Activated naive CD4-positive, alpha-beta T cell treated with anti-CD3 and anti-CD28 coated beads, Interleukin-2, amount 50 U/mL, for 72 hours (primary cell): ENCODE data around the gene FIG4. TPM values are rescaled to one million over a fixed set of nuclear protein-coding genes. Genes with fewer than 3 reads are reported as not detected.
A peak's percentile ranks its signal among the peaks of the same experiment; 100 is the strongest.
"Not testable (repeated sequence)": the region's sequence is repeated elsewhere in the genome, so short reads cannot be mapped to it uniquely, and the experiment has no call there.

ENCODE experiments used
- ATAC-seq, 2 donors: fragments of 150-1000 bp; cut with Tn5 transposase; 2 replicates each; pipeline ENCODE4 v1.10.0; 2021; ENCODE audit warnings: mild to moderate bottlenecking in 2 of 2, moderate library complexity in 2 of 2
- DNase-seq, 2 donors: peaks; one replicate each; pipeline ENCODE4 v3.0.0; 2021 to 2022; ENCODE audit warnings: low spot score in 2 of 2
- H3K27ac Mint-ChIP-seq, 2 donors: one replicate each; pipeline ENCODE4 v1.8.0; 2022; ENCODE audit warnings: mild to moderate bottlenecking in 2 of 2, mixed read lengths in 2 of 2
- H3K36me3 Mint-ChIP-seq, 2 donors: one replicate each; pipeline ENCODE4 v1.8.0; 2022; ENCODE audit warnings: mixed read lengths in 2 of 2
- H3K9me3 Mint-ChIP-seq, 2 donors: one replicate each; pipeline ENCODE4 v1.8.0; 2022; ENCODE audit warnings: mixed read lengths in 2 of 2
- total RNA-seq, 2 donors: library from RNA; stranded (reverse); gene quantifications; one replicate each; pipeline ENCODE4 v1.2.3, GENCODE V29; 2022

Gene FIG4
- total RNA-seq, 2 donors from 2014 or later, result 19.8 to 20.2 TPM

DNA sequence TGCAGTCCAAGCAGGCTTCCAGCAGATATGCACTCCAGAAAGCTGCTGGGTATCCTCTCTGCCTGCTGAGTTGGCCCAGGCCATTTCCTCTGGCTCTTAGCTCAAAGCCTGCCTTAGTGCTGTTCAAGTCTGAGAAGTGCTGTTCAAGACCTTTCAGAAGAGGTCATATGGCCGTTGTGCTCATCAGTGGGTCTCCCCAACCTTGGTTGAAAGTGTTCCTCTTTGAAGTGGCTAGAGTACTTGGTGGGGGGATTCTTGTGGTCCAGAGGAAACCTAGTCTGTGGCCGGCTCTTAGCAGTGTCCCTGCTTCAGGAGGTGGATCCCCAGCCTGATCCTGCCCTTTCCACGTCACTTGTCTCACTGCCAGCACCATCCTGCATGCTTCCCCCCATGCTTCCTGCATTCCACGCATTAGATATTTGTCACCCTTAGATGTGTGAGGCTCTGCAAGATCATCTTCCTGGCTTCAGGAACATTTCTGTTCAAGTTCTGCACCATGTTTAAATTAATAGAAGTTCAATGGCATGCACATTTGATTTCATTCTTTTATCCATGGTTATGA lies 105.0 kb downstream of the FIG4 start:
- Mint-ChIP-seq H3K9me3 (no peaks in the 10 kb centered on the region), H3K27ac (no peak overlapping the region), H3K36me3 (no peaks in the 10 kb centered on the region)
- DNase-seq, result no peak
- peak in 1 of 2 donors; percentile 40 for ATAC-seq

DNA sequence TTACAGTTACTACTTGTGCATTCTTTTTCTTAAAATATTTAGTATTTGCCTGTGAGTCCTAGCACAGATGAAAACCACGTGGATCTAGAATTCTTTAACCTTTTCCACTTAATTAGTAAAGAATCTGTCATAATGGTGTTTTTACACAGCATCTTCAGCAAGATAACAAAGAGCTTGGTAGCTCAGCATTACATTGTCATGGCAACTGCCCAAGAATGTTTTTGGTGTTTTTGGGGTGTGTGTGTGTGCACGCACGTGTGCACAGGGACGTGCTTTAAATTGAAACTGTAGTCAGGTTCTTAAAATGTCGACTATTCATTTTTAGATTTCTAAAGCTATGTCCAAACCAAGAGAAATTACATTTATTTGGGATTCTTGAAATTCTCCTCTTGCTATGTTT lies 108.0 kb downstream of the FIG4 start:
- ATAC-seq (no peak), DNase-seq (no peak)
- no peaks in the 10 kb centered on the region for H3K9me3 Mint-ChIP-seq

DNA sequence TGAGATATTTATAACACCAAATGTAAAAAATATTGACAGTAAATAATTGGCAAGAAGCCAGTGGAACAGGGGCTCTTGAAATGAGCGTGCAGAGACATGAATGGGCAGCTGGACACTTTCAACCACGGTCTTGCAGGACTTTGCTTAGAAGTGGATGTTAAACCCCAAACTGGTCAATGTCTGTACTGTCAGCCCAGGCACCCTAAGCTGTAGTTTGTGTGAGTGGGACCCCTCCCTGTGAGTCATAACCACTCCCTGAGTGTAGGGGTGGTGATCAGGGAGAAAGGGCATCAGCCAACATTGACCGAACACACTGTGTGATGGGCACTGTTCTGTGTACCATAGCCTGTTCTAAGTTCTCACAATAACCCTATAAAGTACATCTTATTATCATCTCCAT lies 108.6 kb downstream of the FIG4 start:
- H3K27ac Mint-ChIP-seq, result no peak overlapping the region
- H3K36me3 Mint-ChIP-seq, result peaks cover 0 to 11% of the 10 kb centered on the region in 2 donors
- H3K9me3 Mint-ChIP-seq, result no peaks in the 10 kb centered on the region
- DNase-seq, result no peak
- peak in 1 of 2 donors; percentile 37 for ATAC-seq

More for the DNA sequence above, 108.0 kb downstream of the FIG4 start:
- Mint-ChIP-seq H3K36me3 (peaks cover 0 to 11% of the 10 kb centered on the region in 2 donors), H3K27ac (no peak overlapping the region)

DNA sequence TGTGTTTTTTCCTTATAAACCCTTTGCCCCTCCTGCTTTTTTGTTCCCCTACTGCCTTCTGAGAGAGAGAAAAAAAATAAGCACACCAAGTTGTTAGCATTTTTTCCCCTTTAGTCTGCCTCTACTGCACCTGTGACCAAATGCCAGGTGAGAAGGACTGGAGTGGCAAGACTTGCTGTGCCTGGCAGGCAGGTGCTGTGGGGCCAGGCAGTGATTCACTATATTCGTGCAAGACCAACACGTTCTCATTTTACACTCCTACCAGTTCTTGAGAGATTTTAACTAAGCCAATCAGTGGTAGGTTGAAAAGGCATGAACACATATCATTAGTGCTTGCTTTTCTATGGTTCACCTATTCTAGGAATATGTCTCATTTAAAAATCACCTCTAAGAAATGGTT lies 109.7 kb downstream of the FIG4 start:
- Mint-ChIP-seq H3K36me3 (peaks cover 0 to 11% of the 10 kb centered on the region in 2 donors), H3K27ac (no peak overlapping the region)
- no peak for ATAC-seq

DNA sequence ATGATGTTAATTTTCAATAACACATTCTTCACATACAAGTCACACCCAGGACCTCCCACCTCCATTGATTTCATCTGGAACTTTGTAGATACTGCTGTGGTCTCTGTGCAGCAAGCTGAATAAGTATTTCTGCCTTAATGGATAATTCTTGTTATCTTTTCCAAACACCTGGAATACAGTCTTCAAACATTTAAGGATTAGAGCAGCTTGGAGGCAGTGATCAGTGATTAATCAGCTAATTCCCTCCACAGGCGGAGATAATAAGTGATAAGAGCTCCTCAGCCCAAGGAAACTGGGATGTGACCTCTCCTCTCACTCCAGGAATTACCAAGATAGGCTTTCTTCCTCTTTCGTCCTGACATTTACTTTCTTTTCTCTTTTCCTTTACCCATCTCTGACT lies 110.7 kb downstream of the FIG4 start:
- Mint-ChIP-seq H3K9me3 (no peaks in the 10 kb centered on the region), H3K36me3 (peaks cover 0 to 11% of the 10 kb centered on the region in 2 donors), H3K27ac (no peak overlapping the region)
- no peak for ATAC-seq
- no peak for DNase-seq

More for the DNA sequence above, 109.7 kb downstream of the FIG4 start:
- no peaks in the 10 kb centered on the region for H3K9me3 Mint-ChIP-seq
- DNase-seq, result no peak

DNA sequence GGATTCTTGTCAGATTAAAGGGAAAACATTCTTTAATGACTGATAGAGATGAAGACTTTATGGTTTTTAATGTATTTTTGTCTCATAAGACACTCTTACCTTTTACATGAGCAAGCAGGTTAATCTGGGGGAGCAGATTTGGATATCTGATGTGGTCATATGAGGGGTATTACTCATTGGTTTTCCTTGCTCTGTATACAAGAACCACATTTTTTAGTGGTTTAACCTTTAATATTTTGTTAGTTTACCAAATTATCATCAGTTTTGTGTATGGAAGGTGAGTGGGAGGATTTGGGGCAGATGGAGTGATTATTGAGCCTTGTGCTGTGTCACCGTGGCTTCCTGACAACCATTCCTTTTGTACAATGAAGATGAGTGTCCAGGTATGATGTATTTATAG lies 112.9 kb downstream of the FIG4 start:
- no peaks in the 10 kb centered on the region for H3K9me3 Mint-ChIP-seq
- H3K36me3 Mint-ChIP-seq, result peaks cover 6 to 11% of the 10 kb centered on the region in 2 donors
- no peak overlapping the region for H3K27ac Mint-ChIP-seq
- DNase-seq, result no peak
- no peak for ATAC-seq

DNA sequence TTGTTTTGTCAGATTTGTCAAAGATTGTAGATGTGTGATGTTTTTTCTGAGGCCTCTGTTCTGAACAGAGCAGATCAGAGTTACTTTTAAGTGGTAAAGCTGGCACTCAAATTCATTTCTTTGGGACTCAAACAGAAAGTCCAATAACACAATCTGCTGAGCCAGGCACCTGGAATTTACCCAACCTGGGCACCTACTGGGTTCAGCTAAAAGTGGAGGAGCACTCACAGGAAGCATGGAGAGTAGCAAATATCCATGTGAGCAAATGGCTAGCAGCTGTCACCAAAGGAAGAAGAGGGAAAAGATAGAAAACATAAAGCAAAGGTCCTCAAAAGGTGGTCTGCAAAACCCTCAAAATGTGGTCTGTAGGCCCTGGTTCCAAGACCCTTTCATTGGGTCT lies 116.8 kb downstream of the FIG4 start:
- H3K27ac Mint-ChIP-seq, result peak overlapping the region in 1 of 2 donors; percentile 38
- ATAC-seq, result no peak
- peaks cover 0 to 6% of the 10 kb centered on the region in 2 donors for H3K36me3 Mint-ChIP-seq
- DNase-seq, result no peak
- no peaks in the 10 kb centered on the region for H3K9me3 Mint-ChIP-seq

DNA sequence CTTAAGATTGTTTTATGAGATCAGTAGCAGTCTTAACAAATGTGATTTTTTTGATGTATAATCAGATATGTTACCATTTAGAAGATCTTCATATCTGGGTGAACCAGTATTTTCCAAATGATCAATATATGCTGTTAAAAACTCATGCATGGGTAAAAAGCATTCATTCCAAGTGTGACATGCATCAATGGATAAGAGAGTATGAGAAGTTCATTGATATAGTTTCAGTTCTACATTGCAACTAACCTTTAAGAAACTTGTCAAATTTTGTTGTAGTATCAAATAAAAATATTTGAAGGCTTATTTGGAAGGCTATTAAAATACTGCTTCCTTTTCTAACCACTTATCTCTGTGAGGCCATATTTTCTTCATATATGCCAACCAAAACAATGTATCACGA lies 117.7 kb downstream of the FIG4 start:
- no peak for DNase-seq
- Mint-ChIP-seq H3K9me3 (no peaks in the 10 kb centered on the region), H3K36me3 (peaks cover 6 to 7% of the 10 kb centered on the region in 2 donors), H3K27ac (no peak overlapping the region)
- no peak for ATAC-seq

DNA sequence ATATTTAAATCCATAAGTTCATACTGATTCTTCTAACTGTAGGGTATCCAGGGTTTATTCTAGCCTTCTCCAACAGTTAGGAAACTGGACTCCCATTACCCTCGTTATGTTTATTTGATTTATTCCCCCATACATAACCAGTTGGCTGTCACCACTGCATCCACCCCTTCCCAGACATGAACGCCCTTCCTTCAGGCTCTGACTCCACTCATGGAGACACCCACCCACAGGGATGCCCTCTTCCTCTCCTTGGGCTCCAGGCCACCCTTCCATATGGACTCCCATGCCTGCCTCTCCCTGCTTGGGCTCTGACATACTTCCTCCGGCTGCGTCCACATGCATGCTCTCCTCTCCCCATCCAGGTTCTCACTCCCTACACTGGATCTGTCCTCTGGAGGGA lies 124.0 kb downstream of the FIG4 start:
- no peak for ATAC-seq
- peaks cover 0 to 12% of the 10 kb centered on the region in 2 donors for H3K36me3 Mint-ChIP-seq

DNA sequence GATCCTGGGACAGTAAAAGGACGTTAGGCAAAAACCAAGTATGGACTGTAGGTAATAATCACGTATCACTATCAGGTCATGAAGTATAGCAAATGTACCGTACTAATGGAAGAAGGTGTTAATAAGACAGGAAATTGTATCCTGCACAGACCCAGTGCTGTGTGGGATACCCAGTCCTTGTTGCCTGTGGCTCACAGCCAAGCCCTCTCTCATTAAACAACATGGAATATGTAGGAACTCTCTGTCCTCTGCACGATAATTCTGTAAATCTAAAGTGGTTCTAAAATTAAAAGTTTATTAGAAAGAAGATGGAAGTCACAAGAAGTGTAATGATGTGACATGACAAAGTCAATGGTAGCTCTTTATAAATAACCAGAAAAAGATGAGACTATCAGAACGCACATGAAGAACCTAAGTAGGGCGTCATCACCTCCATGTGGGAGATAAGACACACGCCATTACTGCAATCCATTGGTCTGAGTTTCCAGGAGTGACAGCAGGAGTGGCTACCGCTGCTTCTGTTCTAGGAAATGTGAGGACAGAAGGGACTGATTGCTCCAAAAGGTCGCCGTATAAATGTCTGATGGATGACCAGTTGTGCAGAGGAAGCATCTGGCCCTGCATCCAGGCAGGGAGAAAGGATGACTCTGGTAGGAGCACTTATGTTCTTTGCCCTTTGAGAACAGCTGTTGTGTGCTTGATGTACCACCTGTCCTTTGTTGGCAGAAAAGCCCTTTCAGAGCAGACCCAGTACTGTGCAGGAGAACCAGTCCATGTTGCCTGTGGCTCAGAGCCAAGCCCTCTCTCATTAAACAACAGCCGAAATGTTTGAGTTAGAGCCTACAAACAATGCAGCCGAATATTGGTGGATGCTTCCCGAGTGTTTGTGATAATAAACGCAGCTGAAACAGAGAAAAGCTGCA lies 125.6 kb downstream of the FIG4 start:
- Mint-ChIP-seq H3K9me3 (no peaks in the 10 kb centered on the region), H3K36me3 (peaks cover 0 to 12% of the 10 kb centered on the region in 2 donors), H3K27ac (no peak overlapping the region)
- ATAC-seq (no peak), DNase-seq (no peak)

More for the DNA sequence above, 124.0 kb downstream of the FIG4 start:
- H3K9me3 Mint-ChIP-seq, result no peaks in the 10 kb centered on the region
- H3K27ac Mint-ChIP-seq, result no peak overlapping the region
- DNase-seq, result no peak

DNA sequence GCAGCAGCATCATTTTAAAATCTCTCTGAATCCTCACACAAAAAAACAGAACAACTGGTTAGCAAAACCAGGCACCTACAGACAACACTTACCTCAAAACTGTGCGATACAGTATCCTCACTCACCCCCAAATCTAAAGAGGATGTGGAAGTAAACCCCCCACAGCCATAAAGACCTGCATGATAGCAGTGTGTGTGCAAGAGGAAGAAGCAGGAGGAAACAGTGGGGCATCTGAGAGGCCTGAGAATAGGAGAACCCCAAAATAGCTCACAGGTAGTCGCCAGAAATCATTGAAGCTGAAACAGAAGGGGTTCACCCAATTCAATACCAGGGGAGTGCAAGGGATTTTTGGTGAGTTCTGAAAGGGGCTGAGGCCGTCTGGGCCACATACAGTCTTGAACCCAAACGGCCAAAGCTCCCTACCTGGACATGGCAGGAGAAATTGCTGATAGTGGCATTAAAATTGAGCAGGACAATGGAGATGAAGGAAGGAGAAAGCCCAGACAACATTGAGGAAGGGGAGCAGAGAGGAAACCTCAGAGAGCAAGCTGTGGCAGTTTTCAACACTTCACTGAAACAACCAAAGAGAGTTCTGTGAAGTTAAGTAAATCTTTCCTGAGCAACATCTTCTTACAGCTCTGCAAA lies 129.7 kb downstream of the FIG4 start:
- no peak overlapping the region for H3K27ac Mint-ChIP-seq
- no peak for DNase-seq
- H3K36me3 Mint-ChIP-seq, result peaks cover 0 to 5% of the 10 kb centered on the region in 2 donors
- no peaks in the 10 kb centered on the region for H3K9me3 Mint-ChIP-seq
- no peak for ATAC-seq

DNA sequence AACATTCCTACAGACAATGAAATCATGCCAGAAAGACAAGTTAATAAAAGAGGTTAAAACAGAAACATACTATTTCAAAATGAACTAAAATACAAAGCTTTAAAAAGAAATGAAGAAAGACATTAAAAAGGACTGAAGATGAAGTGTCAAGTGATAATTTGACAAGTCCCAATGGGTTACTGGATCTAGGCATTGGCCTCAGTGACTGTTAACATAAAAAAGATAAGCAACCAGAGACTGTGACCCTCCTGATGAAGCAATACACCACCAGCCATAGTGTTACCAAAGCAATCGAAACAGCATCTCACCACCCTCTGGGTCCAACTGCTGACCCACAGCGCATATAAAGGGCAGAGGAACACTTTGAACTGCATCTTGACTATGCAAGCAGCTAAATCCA lies 130.3 kb downstream of the FIG4 start:
- Mint-ChIP-seq H3K36me3 (peaks cover 0 to 1% of the 10 kb centered on the region in 2 donors), H3K9me3 (no peaks in the 10 kb centered on the region), H3K27ac (no peak overlapping the region)
- DNase-seq, result no peak
- ATAC-seq, result no peak

DNA sequence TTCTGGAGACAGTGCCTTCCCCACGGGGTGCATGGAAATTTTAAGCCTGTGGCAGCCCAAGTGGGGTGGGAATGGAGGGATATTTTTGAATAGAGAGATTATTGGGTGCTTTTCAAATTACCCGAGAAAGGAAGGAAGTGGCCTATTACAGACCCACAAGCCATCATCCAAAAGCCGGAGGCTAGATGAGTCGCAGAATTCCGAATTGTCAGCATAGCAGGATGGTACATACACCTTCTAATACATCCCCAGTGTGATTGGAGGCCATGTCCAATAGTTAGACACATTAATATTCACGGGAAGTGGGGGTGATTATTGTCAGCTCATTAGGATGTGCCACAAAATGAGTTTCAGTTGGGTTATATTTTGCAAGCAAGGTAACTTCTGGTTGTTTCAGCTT lies 133.0 kb downstream of the FIG4 start:
- no peak overlapping the region for H3K27ac Mint-ChIP-seq
- no peak for ATAC-seq
- H3K36me3 Mint-ChIP-seq, result peaks cover 8 to 19% of the 10 kb centered on the region in 2 donors
- H3K9me3 Mint-ChIP-seq, result no peaks in the 10 kb centered on the region
- no peak for DNase-seq

DNA sequence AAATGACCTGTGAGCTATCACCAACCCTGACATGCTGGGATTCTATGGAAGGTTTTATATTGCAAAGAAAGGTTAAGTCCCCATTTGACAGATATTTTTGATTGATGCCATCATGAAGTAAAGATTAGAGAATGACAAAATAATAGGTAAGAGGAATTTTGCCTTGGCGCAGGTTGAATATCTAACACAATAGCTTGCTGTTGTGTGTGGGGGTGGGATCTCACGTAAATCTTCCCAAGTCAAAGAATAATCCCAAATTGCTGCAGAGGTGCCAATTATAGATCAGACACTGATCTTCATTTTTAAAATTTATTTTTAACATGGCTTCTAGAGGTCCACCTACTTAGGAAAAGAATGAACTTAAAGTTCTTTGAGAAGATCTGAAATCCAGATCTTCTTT lies 135.5 kb downstream of the FIG4 start:
- H3K9me3 Mint-ChIP-seq, result peaks cover 0 to 16% of the 10 kb centered on the region in 2 donors
- ATAC-seq, result no peak
- H3K27ac Mint-ChIP-seq, result no peak overlapping the region
- DNase-seq, result no peak
- H3K36me3 Mint-ChIP-seq, result peaks cover 28 to 38% of the 10 kb centered on the region in 2 donors

DNA sequence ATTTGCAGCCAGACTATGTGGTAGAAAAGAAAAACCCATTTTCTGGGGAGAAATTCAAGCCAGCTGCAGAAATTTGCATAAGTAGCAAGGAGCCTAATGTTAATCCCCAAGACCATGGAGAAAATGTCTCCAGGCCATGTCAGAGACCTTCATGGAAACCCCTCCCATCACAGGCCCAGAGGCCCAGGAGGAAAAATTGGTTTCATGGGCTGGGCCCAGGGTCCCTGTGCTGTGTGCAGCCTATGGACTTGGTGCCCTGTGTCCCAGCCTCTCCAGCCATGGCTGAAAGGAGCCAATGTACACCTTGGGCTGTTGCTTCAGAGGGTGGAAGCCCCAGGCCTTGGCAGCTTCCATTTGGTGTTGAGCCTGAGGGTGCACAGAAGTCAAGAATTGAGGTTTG lies 140.3 kb downstream of the FIG4 start:
- not testable (repeated sequence) for H3K27ac Mint-ChIP-seq, ATAC-seq, DNase-seq
- Mint-ChIP-seq H3K9me3 (peaks cover 0 to 16% of the 10 kb centered on the region in 2 donors), H3K36me3 (peaks cover 32 to 51% of the 10 kb centered on the region in 2 donors)

DNA sequence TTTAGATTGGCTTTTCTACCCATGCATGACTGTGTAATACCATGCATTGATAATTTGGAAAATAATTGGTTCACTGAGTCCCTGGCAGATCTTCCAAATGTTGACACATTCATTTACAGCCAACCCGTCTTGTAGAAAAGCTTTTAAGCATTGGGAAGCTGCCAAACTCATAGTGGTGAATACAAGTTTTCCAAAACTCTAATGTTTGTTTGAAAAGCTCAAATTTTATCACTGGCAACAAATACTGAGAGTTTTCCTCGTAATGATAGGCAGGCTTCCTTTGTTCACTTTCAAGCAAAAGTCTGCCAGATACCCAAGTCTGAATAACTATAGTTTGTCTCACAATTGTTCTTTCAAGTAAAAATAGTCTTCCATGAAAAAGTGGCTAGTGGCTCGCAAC lies 143.0 kb downstream of the FIG4 start:
- peaks cover 23 to 31% of the 10 kb centered on the region in 2 donors for H3K36me3 Mint-ChIP-seq
- H3K27ac Mint-ChIP-seq, result no peak overlapping the region
- H3K9me3 Mint-ChIP-seq, result peaks cover 0 to 16% of the 10 kb centered on the region in 2 donors
- no peak for DNase-seq
- ATAC-seq, result no peak
